ENCODE results near the gene LIF.
"Not testable (repeated sequence)": the region's sequence is repeated elsewhere in the genome, so short reads cannot be mapped to it uniquely, and the experiment has no call there.

LIF gene

GRCh38 chr22:30206944-30207343 is 39.6 kb downstream of the LIF start:
- no peak for DNase-seq (ENCODE audit: low read depth)

- DNase-seq (ENCODE audit: low read depth): no peak
Measured at GRCh38 chr22:30205281-30206115, 41.1 kb downstream of the LIF start.

- no peak for DNase-seq (ENCODE audit: low read depth)
Measured at GRCh38 chr22:30204742-30205111, 41.8 kb downstream of the LIF start.

GRCh38 chr22:30204015-30204741 is 42.4 kb downstream of the LIF start:
- no peak for DNase-seq (ENCODE audit: low read depth)

GRCh38 chr22:30202531-30203006 is 44.0 kb downstream of the LIF start:
- DNase-seq (ENCODE audit: low read depth): no peak

- no peak for DNase-seq (ENCODE audit: low read depth)
Measured at GRCh38 chr22:30201945-30202344, 44.6 kb downstream of the LIF start.

- DNase-seq (ENCODE audit: low read depth): not testable (repeated sequence)
Measured at GRCh38 chr22:30200905-30201304, 45.7 kb downstream of the LIF start.

- DNase-seq (ENCODE audit: low read depth): no peak
Measured at GRCh38 chr22:30198921-30199320, 47.6 kb downstream of the LIF start.

- DNase-seq (ENCODE audit: low read depth): no peak
Measured at GRCh38 chr22:30198152-30198825, 48.3 kb downstream of the LIF start.

- DNase-seq (ENCODE audit: low read depth): no peak
Measured at GRCh38 chr22:30197389-30197788, 49.2 kb downstream of the LIF start.

GRCh38 chr22:30196880-30197336 is 49.7 kb downstream of the LIF start:
- no peak for DNase-seq (ENCODE audit: low read depth)

- DNase-seq (ENCODE audit: low read depth): no peak
Measured at GRCh38 chr22:30196141-30196879, 50.2 kb downstream of the LIF start.

- DNase-seq (ENCODE audit: low read depth): no peak
Measured at GRCh38 chr22:30195245-30196140, 51.1 kb downstream of the LIF start.

GRCh38 chr22:30193031-30193775 is 53.4 kb downstream of the LIF start:
- DNase-seq (ENCODE audit: low read depth): no peak

GRCh38 chr22:30192427-30192826 is 54.1 kb downstream of the LIF start:
- no peak for DNase-seq (ENCODE audit: low read depth)

- no peak for DNase-seq (ENCODE audit: low read depth)
Measured at GRCh38 chr22:30191040-30191701, 55.4 kb downstream of the LIF start.

- DNase-seq (ENCODE audit: low read depth): no peak
Measured at GRCh38 chr22:30190574-30190973, 56.0 kb downstream of the LIF start.

Data from stimulated activated CD8-positive, alpha-beta memory T cell treated with anti-CD3 and anti-CD28 coated beads, Interleukin-15, amount 100 ng/mL, for 24 hours (primary cell).